K562 treated with DMSO at 1 percent for 48 hours (cell line): Measurements from ENCODE around the gene NADK. TPM values are rescaled to one million over a fixed set of nuclear protein-coding genes. Genes with fewer than 3 reads are reported as not detected.

Source experiments
- total RNA-seq: library from RNA; unstranded; fragments of 300-600 nt; gene quantifications from 2 replicates; pipeline ENCODE4 v1.2.3, GENCODE V29; 2022; ENCODE audit warnings: low replicate concordance; ENCODE audit errors: extremely low read depth

NADK gene
- not detected in 2 replicates for total RNA-seq

GRCh38 chr1:1777950-1778662 lies at the start of gene NADK:
NADK (minus strand) TSS chr1:1778470; CDS start chr1:1765406, 13,064 bp downstream.

GRCh38 chr1:1724035-1724864 lies 54.0 kb downstream of the NADK start, which contains the start of gene CDK11A:
CDK11A (minus strand) TSS chr1:1724357; CDS start chr1:1722818, 1,539 bp downstream.

Other genes starting within 250 kb of the NADK start
- gene TMEM240, start 237.8 kb downstream of the NADK start, total RNA-seq = not detected in 2 replicates
- not detected in 2 replicates for gene SSU72, start 203.6 kb downstream of the NADK start, total RNA-seq
- gene FNDC10, start 178.3 kb downstream of the NADK start, total RNA-seq = not detected in 2 replicates
- gene MIB2, start 163.0 kb downstream of the NADK start, total RNA-seq = not detected in 2 replicates
- not detected in 2 replicates for gene MMP23B, start 146.3 kb downstream of the NADK start, total RNA-seq
- gene CDK11B, start 119.5 kb downstream of the NADK start, total RNA-seq = not detected in 2 replicates
- gene SLC35E2B, start 85.7 kb downstream of the NADK start, total RNA-seq = not detected in 2 replicates
- not detected in 2 replicates for gene CDK11A, start 54.1 kb downstream of the NADK start, total RNA-seq
- gene GNB1, start 112.6 kb upstream of the NADK start, total RNA-seq = 119 TPM in 1 of 2 replicates, not detected in the other
- not detected in 2 replicates for gene CALML6, start 136.8 kb upstream of the NADK start, total RNA-seq
- gene TMEM52, start 140.8 kb upstream of the NADK start, total RNA-seq = not detected in 2 replicates
- gene CFAP74, start 225.3 kb upstream of the NADK start, total RNA-seq = not detected in 2 replicates
- gene GABRD, start 240.9 kb upstream of the NADK start, total RNA-seq = not detected in 2 replicates